Measurements from ENCODE around the gene CCDC92B. TPM values are rescaled to one million over a fixed set of nuclear protein-coding genes. Genes with fewer than 3 reads are reported as not detected.

Gene CCDC92B
- polyA plus RNA-seq, 1 donor from 2014 or later: 0.32 TPM

DNA sequence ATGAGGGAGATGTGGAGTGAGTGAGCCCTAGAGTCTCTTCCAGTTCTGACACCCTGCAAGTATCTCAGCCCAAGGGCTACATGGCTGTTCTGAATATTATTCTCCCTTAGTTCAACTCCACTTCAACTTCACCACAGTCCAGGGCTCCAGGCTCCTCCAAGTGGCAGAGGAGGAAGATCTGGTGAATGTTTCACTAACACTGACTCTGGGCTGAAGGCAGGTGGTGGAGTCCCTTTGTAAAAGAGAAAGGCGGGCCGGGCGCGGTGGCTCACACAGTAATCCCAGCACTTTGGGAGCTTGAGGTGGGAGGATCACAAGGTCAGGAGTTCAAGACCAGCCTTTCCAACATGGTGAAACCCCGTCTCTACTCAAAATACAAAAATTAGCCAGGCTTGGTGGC, 13.6 kb downstream of the CCDC92B start:
- no peaks in the 10 kb centered on the region for H3K9me3 ChIP-seq (ENCODE audit: low read length)
- no peaks in the 10 kb centered on the region for H4K20me1 ChIP-seq (ENCODE audit: insufficient read depth)
- H3K4me3 ChIP-seq (ENCODE audit: low read length): no peak overlapping the region
- H3K79me2 ChIP-seq (replicated peaks; ENCODE audit: insufficient read depth, low read length): no peaks in the 10 kb centered on the region
- no peak overlapping the region for H3K9ac ChIP-seq (ENCODE audit: low read length)
- no peaks in the 10 kb centered on the region for H3F3A ChIP-seq (ENCODE audit: insufficient read depth, low read length, poor library complexity, severe bottlenecking)
- TF ChIP-seq RAD21 (conservative IDR thresholded peaks at IDR 0.05): no peak
- TF ChIP-seq POLR2AphosphoS5 (IDR thresholded peaks at IDR 0.05): no peak
- TF ChIP-seq SMC3 (conservative IDR thresholded peaks at IDR 0.05; ENCODE audit: poor library complexity): no peak
- H3K36me3 ChIP-seq (ENCODE audit: insufficient read depth, low read length): no peaks in the 10 kb centered on the region
- no peaks in the 10 kb centered on the region for H3K27me3 ChIP-seq (ENCODE audit: insufficient read depth, low read depth, low read length)
- no peaks in the 10 kb centered on the region for H3K9me2 ChIP-seq (ENCODE audit: insufficient read depth, low read length)
- no peak overlapping the region for H3K27ac ChIP-seq (ENCODE audit: low read length)
- H2AFZ ChIP-seq (ENCODE audit: low read depth, low read length): no peak overlapping the region
- no peak overlapping the region for H3K4me2 ChIP-seq (ENCODE audit: low read length)

DNA sequence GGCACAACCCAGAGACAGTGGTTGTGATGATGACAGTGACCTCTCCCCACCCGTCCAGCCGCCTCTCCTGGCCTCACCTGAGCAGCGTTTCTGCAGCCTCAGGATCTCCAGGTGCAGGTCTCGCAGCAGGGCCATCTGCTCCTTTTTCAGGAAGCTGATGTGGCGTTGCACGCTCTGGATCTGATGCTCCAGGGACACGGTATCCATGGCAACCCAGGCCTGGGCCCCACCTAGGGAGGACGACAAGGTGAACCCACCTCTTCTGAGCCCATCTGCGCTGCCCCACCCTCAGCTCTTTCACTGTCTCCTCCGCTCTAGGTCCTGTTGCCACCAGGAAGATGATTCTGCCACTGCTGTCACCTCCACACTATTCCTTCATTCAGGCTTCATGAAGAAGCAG, 14.5 kb downstream of the CCDC92B start:
- TF ChIP-seq, protein P1, sequence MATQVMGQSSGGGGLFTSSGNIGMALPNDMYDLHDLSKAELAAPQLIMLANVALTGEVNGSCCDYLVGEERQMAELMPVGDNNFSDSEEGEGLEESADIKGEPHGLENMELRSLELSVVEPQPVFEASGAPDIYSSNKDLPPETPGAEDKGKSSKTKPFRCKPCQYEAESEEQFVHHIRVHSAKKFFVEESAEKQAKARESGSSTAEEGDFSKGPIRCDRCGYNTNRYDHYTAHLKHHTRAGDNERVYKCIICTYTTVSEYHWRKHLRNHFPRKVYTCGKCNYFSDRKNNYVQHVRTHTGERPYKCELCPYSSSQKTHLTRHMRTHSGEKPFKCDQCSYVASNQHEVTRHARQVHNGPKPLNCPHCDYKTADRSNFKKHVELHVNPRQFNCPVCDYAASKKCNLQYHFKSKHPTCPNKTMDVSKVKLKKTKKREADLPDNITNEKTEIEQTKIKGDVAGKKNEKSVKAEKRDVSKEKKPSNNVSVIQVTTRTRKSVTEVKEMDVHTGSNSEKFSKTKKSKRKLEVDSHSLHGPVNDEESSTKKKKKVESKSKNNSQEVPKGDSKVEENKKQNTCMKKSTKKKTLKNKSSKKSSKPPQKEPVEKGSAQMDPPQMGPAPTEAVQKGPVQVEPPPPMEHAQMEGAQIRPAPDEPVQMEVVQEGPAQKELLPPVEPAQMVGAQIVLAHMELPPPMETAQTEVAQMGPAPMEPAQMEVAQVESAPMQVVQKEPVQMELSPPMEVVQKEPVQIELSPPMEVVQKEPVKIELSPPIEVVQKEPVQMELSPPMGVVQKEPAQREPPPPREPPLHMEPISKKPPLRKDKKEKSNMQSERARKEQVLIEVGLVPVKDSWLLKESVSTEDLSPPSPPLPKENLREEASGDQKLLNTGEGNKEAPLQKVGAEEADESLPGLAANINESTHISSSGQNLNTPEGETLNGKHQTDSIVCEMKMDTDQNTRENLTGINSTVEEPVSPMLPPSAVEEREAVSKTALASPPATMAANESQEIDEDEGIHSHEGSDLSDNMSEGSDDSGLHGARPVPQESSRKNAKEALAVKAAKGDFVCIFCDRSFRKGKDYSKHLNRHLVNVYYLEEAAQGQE (IDR thresholded peaks at IDR 0.05; ENCODE audit: borderline replicate concordance): no peak
- Histone ChIP-seq H3K4me3 (ENCODE audit: low read length) (no peak overlapping the region), H3K9me2 (ENCODE audit: insufficient read depth, low read length) (no peaks in the 10 kb centered on the region), H3K9ac (ENCODE audit: low read length) (no peak overlapping the region), H3F3A (ENCODE audit: insufficient read depth, low read length, poor library complexity, severe bottlenecking) (no peaks in the 10 kb centered on the region), H3K4me2 (ENCODE audit: low read length) (no peak overlapping the region), H3K36me3 (ENCODE audit: insufficient read depth, low read length) (no peaks in the 10 kb centered on the region), H3K27ac (ENCODE audit: low read length) (no peak overlapping the region), H3K9me3 (ENCODE audit: low read length) (no peaks in the 10 kb centered on the region), H2AFZ (ENCODE audit: low read depth, low read length) (no peak overlapping the region), H3K79me2 (replicated peaks; ENCODE audit: insufficient read depth, low read length) (no peaks in the 10 kb centered on the region), H3K27me3 (ENCODE audit: insufficient read depth, low read depth, low read length) (no peaks in the 10 kb centered on the region), H4K20me1 (ENCODE audit: insufficient read depth) (no peaks in the 10 kb centered on the region)

DNA sequence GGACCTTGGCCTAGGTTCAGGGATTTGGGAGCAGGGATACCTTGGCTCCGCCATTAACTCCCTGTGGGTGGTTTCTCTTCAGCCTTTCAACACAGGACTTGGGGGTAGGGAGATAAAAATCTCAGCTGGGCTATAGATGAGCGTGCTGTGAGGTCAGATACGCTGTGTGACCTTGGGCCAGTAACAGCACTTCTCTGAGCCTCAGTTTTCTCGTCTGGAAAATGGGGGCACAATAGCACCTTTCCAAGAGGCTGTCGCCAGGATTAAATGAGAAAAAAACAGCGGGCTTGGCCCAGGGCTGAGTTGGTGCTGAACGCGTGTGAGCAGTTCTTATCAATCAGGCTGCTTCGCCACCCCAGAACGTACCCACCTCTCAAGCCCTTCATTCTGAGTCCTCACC, 17.6 kb downstream of the CCDC92B start:
- Histone ChIP-seq H3K9me3 (ENCODE audit: low read length) (no peaks in the 10 kb centered on the region), H3K4me2 (ENCODE audit: low read length) (no peak overlapping the region), H3K36me3 (ENCODE audit: insufficient read depth, low read length) (no peaks in the 10 kb centered on the region), H4K20me1 (ENCODE audit: insufficient read depth) (no peaks in the 10 kb centered on the region), H3F3A (ENCODE audit: insufficient read depth, low read length, poor library complexity, severe bottlenecking) (no peaks in the 10 kb centered on the region), H3K9me2 (ENCODE audit: insufficient read depth, low read length) (no peaks in the 10 kb centered on the region), H3K79me2 (replicated peaks; ENCODE audit: insufficient read depth, low read length) (no peaks in the 10 kb centered on the region), H3K4me3 (ENCODE audit: low read length) (no peak overlapping the region), H3K27me3 (ENCODE audit: insufficient read depth, low read depth, low read length) (no peaks in the 10 kb centered on the region), H3K9ac (ENCODE audit: low read length) (no peak overlapping the region), H2AFZ (ENCODE audit: low read depth, low read length) (no peak overlapping the region), H3K27ac (ENCODE audit: low read length) (no peak overlapping the region)
- TF ChIP-seq EP300 (conservative IDR thresholded peaks at IDR 0.05; ENCODE audit: poor library complexity, severe bottlenecking) (no peak), SMC3 (conservative IDR thresholded peaks at IDR 0.05; ENCODE audit: poor library complexity) (no peak)
- TF ChIP-seq, protein P1 (IDR thresholded peaks at IDR 0.05; ENCODE audit: borderline replicate concordance): no peak
